HCT116 (cell line): ENCODE data around the gene SAXO2.
"Not testable (repeated sequence)": the region's sequence is repeated elsewhere in the genome, so short reads cannot be mapped to it uniquely, and the experiment has no call there.

Source experiments
- EGR1 ChIP-seq: IDR thresholded peaks from 2 replicates; pipeline ENCODE4 v1.6.1; 2012; ENCODE audit warnings: low read depth
- EZH2 ChIP-seq: fragments of 200-600 bp; sonication (generic); IDR thresholded peaks from 2 replicates; pipeline ENCODE4 v1.6.1; 2017; ENCODE audit warnings: antibody characterized with exemption, mixed run types
- EZH2phosphoT487 ChIP-seq: fragments of 200-600 bp; IDR thresholded peaks from 2 replicates; pipeline ENCODE4 v1.6.1; 2018; ENCODE audit warnings: antibody characterized with exemption, borderline replicate concordance
- POLR2A ChIP-seq: IDR thresholded peaks from 2 replicates; pipeline ENCODE4 v1.7.0; 2011; ENCODE audit warnings: borderline replicate concordance; ENCODE audit not compliant: insufficient read depth, insufficient read length; ENCODE audit errors: extremely low read depth
- POLR2AphosphoS5 ChIP-seq: IDR thresholded peaks from 2 replicates; pipeline ENCODE4 v1.6.1; 2011; ENCODE audit warnings: mild to moderate bottlenecking, low read depth, low read length, moderate library complexity
- SIN3A ChIP-seq: IDR thresholded peaks from 2 replicates; pipeline ENCODE4 v1.6.1; 2012; ENCODE audit warnings: low read depth
- SP1 ChIP-seq: IDR thresholded peaks from 2 replicates; pipeline ENCODE4 v1.6.1; 2012; ENCODE audit warnings: low read depth
- TF ChIP-seq, protein P1 (sequence below), 3 experiments: fragments of 200-600 bp in 1 of 3; sonication (generic) in 1 of 3; IDR thresholded peaks in 2 of 3; conservative IDR thresholded peaks in 1 of 3; 2 replicates each; pipeline ENCODE4 v1.5.1; 2012 to 2017; ENCODE audit warnings: low read depth in 2 of 3, low read length in 2 of 3, antibody characterized with exemption in 1 of 3, borderline replicate concordance in 1 of 3, control low read depth in 1 of 3, mild to moderate bottlenecking in 1 of 3, mixed read lengths in 1 of 3, mixed run types in 1 of 3, moderate library complexity in 1 of 3; ENCODE audit not compliant: insufficient read depth in 1 of 3
- TF ChIP-seq, protein P2 (sequence below): IDR thresholded peaks from 2 replicates; pipeline ENCODE4 v1.6.1; 2012; ENCODE audit warnings: low read depth
- TF ChIP-seq, protein P3 (sequence below): IDR thresholded peaks from 2 replicates; pipeline ENCODE4 v1.6.1; 2012

DNA sequence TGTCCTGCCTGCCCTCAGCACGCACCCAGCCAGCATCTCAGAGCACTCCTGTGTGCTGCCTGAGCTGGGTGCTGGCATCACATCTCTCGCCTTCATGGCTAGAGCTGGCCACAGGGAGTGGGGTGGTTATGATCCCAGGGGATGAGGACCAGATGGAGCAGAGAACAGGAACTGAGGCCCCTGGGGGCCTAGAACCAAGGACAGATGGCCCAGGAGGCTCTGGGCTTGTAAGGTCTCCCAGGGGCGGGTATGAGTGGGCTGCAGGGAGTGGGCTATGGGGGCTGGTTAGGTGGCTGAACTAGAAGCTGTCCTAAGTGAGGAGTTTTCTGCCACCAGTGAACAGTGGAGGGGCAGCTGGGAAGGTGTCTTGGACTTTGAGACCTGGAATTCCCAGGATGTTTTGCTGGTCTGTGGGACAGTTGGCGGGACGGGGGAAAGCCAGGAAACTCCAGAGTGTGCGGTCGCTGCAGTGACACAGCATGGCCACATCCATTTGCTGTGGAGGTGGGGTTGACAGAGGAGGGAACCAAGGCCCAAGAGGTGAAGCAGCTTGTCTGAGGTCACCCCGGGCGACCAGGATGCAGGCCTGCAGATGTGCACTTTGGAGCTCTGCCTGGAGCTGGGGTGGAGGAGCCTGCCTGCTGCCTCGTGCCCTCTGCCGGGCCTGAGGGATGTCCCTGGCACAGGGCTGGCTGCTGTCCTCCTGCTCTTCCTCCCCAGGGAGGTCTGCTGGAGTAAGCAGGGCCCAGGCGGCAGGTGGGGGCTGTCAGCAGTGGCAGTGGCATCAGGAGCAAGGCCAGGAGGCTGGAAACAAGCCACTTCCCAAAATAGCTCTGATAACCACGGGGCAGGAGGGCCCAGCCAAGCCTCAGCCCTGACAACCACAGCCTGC is 70.3 kb downstream of the SAXO2 start:
- not testable (repeated sequence) for TF ChIP-seq EZH2, POLR2AphosphoS5, POLR2A, EZH2phosphoT487, SIN3A, SP1, EGR1
- TF ChIP-seq, protein P1, sequence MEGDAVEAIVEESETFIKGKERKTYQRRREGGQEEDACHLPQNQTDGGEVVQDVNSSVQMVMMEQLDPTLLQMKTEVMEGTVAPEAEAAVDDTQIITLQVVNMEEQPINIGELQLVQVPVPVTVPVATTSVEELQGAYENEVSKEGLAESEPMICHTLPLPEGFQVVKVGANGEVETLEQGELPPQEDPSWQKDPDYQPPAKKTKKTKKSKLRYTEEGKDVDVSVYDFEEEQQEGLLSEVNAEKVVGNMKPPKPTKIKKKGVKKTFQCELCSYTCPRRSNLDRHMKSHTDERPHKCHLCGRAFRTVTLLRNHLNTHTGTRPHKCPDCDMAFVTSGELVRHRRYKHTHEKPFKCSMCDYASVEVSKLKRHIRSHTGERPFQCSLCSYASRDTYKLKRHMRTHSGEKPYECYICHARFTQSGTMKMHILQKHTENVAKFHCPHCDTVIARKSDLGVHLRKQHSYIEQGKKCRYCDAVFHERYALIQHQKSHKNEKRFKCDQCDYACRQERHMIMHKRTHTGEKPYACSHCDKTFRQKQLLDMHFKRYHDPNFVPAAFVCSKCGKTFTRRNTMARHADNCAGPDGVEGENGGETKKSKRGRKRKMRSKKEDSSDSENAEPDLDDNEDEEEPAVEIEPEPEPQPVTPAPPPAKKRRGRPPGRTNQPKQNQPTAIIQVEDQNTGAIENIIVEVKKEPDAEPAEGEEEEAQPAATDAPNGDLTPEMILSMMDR (IDR thresholded peaks at IDR 0.05 in 2 of 3, conservative IDR thresholded peaks at IDR 0.05 in 1 of 3; ENCODE audit: borderline replicate concordance in 1 of 3, insufficient read depth in 1 of 3, low read depth in 2 of 3, low read length in 2 of 3): not testable (repeated sequence)
- TF ChIP-seq, protein P2, sequence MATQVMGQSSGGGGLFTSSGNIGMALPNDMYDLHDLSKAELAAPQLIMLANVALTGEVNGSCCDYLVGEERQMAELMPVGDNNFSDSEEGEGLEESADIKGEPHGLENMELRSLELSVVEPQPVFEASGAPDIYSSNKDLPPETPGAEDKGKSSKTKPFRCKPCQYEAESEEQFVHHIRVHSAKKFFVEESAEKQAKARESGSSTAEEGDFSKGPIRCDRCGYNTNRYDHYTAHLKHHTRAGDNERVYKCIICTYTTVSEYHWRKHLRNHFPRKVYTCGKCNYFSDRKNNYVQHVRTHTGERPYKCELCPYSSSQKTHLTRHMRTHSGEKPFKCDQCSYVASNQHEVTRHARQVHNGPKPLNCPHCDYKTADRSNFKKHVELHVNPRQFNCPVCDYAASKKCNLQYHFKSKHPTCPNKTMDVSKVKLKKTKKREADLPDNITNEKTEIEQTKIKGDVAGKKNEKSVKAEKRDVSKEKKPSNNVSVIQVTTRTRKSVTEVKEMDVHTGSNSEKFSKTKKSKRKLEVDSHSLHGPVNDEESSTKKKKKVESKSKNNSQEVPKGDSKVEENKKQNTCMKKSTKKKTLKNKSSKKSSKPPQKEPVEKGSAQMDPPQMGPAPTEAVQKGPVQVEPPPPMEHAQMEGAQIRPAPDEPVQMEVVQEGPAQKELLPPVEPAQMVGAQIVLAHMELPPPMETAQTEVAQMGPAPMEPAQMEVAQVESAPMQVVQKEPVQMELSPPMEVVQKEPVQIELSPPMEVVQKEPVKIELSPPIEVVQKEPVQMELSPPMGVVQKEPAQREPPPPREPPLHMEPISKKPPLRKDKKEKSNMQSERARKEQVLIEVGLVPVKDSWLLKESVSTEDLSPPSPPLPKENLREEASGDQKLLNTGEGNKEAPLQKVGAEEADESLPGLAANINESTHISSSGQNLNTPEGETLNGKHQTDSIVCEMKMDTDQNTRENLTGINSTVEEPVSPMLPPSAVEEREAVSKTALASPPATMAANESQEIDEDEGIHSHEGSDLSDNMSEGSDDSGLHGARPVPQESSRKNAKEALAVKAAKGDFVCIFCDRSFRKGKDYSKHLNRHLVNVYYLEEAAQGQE: not testable (repeated sequence)
- TF ChIP-seq, protein P3, sequence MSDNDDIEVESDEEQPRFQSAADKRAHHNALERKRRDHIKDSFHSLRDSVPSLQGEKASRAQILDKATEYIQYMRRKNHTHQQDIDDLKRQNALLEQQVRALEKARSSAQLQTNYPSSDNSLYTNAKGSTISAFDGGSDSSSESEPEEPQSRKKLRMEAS: not testable (repeated sequence)
